Measurements from ENCODE around the gene SUPT16H.

SUPT16H gene

GRCh38 chr14:21406213-21406612, 22.4 kb upstream of the SUPT16H start:
- no peak for TF ChIP-seq CTCF (IDR thresholded peaks at IDR 0.05)

- no peak for TF ChIP-seq CTCF (IDR thresholded peaks at IDR 0.05)
These were observed 21.3 kb upstream of the SUPT16H start for GRCh38 chr14:21405097-21405496.

GRCh38 chr14:21399311-21399870, 15.6 kb upstream of the SUPT16H start:
- no peak for TF ChIP-seq CTCF (IDR thresholded peaks at IDR 0.05)

- TF ChIP-seq CTCF (IDR thresholded peaks at IDR 0.05): no peak
These were observed 15.1 kb upstream of the SUPT16H start for GRCh38 chr14:21398901-21399300.

- peak; percentile 36; the same call in 1 of the 2 replicates for TF ChIP-seq CTCF (IDR thresholded peaks at IDR 0.05)
These were observed 11.6 kb upstream of the SUPT16H start for GRCh38 chr14:21395450-21395849.

- no peak for TF ChIP-seq CTCF (IDR thresholded peaks at IDR 0.05)
These were observed 1.5 kb upstream of the SUPT16H start for GRCh38 chr14:21385188-21385904.

- TF ChIP-seq CTCF (IDR thresholded peaks at IDR 0.05): no peak
These were observed 654 bp upstream of the SUPT16H start for GRCh38 chr14:21384494-21384851.

All from LNCAP (cell line).